HepG2 (cell line): ENCODE results near the gene CCDC9B. TPM values are rescaled to one million over a fixed set of nuclear protein-coding genes. Genes with fewer than 3 reads are reported as not detected.

Experiments
- ARHGAP35 ChIP-seq: sonication (generic); formaldehyde crosslinking; IDR thresholded peaks from 2 replicates; pipeline ENCODE4 v1.9.0; 2022; ENCODE audit warnings: mild to moderate bottlenecking, inconsistent platforms, moderate library complexity, missing genetic modification reagents, borderline replicate concordance
- ARNT ChIP-seq: fragments of 450-650 bp; IDR thresholded peaks from 2 replicates; pipeline ENCODE4 v1.6.1; 2017
- HNF1A ChIP-seq, 2 experiments: sonication (generic) in 1 of 2; formaldehyde crosslinking in 1 of 2; IDR thresholded peaks; 2 replicates each; pipeline versions ENCODE4 v1.4.0 to v1.6.1; 2016 to 2020; ENCODE audit warnings: borderline replicate concordance in 1 of 2, low read depth in 1 of 2, mild to moderate bottlenecking in 1 of 2, missing genetic modification reagents in 1 of 2
- HNRNPK ChIP-seq: fragments of 200-400 bp; formaldehyde crosslinking; IDR thresholded peaks from 2 replicates; pipeline ENCODE4 v1.6.1; 2018; ENCODE audit warnings: low read length, low read depth, moderate library complexity, mild to moderate bottlenecking; ENCODE audit not compliant: poor library complexity, severe bottlenecking
- NFKBIZ ChIP-seq: IDR thresholded peaks from 2 replicates; pipeline ENCODE4 v1.6.1; 2018; ENCODE audit warnings: missing genetic modification reagents, missing compliant biosample characterization
- NFYB ChIP-seq: sonication (generic); formaldehyde crosslinking; IDR thresholded peaks from 2 replicates; pipeline ENCODE4 v1.4.0; 2020; ENCODE audit warnings: missing genetic modification reagents
- PREB ChIP-seq: sonication (generic); formaldehyde crosslinking; IDR thresholded peaks from 2 replicates; pipeline ENCODE4 v1.4.0; 2020; ENCODE audit warnings: missing genetic modification reagents
- YY1 ChIP-seq: IDR thresholded peaks from 2 replicates; pipeline ENCODE4 v1.6.1; 2011; ENCODE audit warnings: low read length, low read depth, moderate library complexity, mild to moderate bottlenecking; ENCODE audit not compliant: insufficient read depth, insufficient replicate concordance
- ZNF496 ChIP-seq: sonication (generic); formaldehyde crosslinking; IDR thresholded peaks from 2 replicates; pipeline ENCODE4 v1.8.1; 2023; ENCODE audit warnings: mild to moderate bottlenecking, moderate library complexity, missing genetic modification reagents; ENCODE audit not compliant: insufficient replicate concordance
- ZNF660 ChIP-seq: sonication (generic); formaldehyde crosslinking; IDR thresholded peaks from 2 replicates; pipeline ENCODE4 v1.5.1; 2020; ENCODE audit warnings: mild to moderate bottlenecking, low read depth, missing genetic modification reagents, borderline replicate concordance
- ZNF770 ChIP-seq: sonication (generic); formaldehyde crosslinking; IDR thresholded peaks from 2 replicates; pipeline ENCODE4 v1.5.0; 2020; ENCODE audit warnings: mild to moderate bottlenecking, missing genetic modification reagents
- ZNF777 ChIP-seq: sonication (generic); formaldehyde crosslinking; IDR thresholded peaks from 2 replicates; pipeline ENCODE4 v1.4.0; 2020; ENCODE audit warnings: missing genetic modification reagents
- ZNF781 ChIP-seq: sonication (generic); formaldehyde crosslinking; IDR thresholded peaks from 2 replicates; pipeline ENCODE4 v1.5.1; 2020; ENCODE audit warnings: borderline replicate concordance, mild to moderate bottlenecking, missing genetic modification reagents; ENCODE audit errors: not compliant biosample characterization
- ZSCAN12 ChIP-seq: sonication (generic); formaldehyde crosslinking; IDR thresholded peaks from 2 replicates; pipeline ENCODE4 v1.9.0; 2021; ENCODE audit warnings: mild to moderate bottlenecking, missing genetic modification reagents
- polyA plus RNA-seq, 8 experiments: library from polyadenylated mRNA; depleted of rRNA in 3 of 8; stranded (reverse) in 7 of 8; unstranded in 1 of 8; fragments of >200 nt; fragmentation: Illumina TruSeq in 4 of 8; extraction: Trizol in 4 of 8; gene quantifications; 2 replicates each; pipeline versions ENCODE4 v1.2.1 to v1.2.3, GENCODE V29; 2011 to 2016; ENCODE audit warnings: low read depth in 4 of 8, missing spikeins in 1 of 8, mixed read lengths in 1 of 8; ENCODE audit not compliant: insufficient read depth in 1 of 8
- total RNA-seq, 5 experiments: library from RNA; depleted of rRNA; stranded (reverse); fragments of >200 nt; fragmentation: Illumina TruSeq; extraction: Trizol; gene quantifications; 2 replicates each; pipeline ENCODE4 v1.2.3, GENCODE V29; 2016; ENCODE audit warnings: low read depth in 1 of 5
- TF ChIP-seq, protein P1 (sequence below): sonication (generic); formaldehyde crosslinking; conservative IDR thresholded peaks from 2 replicates; pipeline ENCODE4 v1.4.0; 2020; ENCODE audit warnings: missing genetic modification reagents

Gene CCDC9B
- total and polyA plus RNA-seq, 2 of the 13 experiments (the other 11 are each of a cell fraction or from before 2014, with no cell fraction given) = 0.98 to 1.6 TPM

DNA sequence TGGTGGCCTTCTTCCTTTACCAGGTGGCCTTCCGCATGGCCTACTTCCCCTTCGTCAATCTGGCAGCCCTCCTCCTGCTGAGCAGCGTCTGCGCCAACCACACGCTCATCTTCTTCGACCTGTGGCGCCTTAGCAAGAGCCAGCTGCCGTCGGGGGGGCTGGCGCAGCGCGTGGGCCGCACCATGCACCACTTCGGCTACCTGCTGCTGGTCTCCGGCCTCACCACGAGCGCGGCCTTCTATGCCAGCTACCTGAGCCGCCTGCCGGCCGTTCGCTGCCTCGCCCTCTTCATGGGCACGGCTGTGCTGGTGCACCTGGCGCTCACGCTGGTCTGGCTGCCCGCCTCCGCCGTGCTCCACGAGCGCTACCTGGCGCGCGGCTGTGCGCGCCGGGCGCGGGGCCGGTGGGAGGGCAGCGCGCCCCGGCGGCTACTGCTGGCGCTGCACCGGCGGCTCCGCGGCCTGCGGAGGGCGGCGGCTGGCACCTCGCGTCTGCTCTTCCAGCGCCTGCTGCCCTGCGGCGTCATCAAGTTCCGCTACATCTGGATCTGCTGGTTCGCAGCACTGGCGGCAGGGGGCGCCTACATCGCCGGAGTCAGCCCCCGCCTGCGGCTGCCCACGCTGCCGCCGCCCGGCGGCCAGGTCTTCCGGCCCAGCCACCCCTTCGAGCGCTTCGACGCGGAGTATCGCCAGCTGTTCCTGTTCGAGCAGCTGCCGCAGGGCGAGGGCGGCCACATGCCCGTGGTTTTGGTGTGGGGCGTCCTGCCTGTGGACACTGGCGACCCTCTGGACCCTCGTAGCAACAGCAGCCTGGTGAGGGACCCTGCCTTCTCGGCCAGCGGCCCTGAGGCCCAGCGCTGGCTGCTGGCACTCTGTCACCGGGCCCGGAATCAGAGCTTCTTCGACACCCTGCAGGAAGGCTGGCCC is 27.2 kb upstream of the CCDC9B start (continued):
- peak; percentile 43; the same call in 1 of the 2 replicates for TF ChIP-seq ZNF770 (CRISPR knock-in tag)
- peak; percentile 92 for TF ChIP-seq ZNF777
- no peak for TF ChIP-seq ZNF660 (CRISPR knock-in tag)
- peak; percentile 97 for TF ChIP-seq ZSCAN12
- no peak for TF ChIP-seq ARNT
- TF ChIP-seq PREB (CRISPR knock-in tag) = 0 out of 2 replicates have a peak, but pooled peaks have one; percentile 66
- TF ChIP-seq NFYB (CRISPR knock-in tag) = no peak
- TF ChIP-seq ARHGAP35 (CRISPR knock-in tag) = peak; percentile 95
- TF ChIP-seq ZNF496 (CRISPR knock-in tag) = peak; percentile 45
- TF ChIP-seq, protein P1, sequence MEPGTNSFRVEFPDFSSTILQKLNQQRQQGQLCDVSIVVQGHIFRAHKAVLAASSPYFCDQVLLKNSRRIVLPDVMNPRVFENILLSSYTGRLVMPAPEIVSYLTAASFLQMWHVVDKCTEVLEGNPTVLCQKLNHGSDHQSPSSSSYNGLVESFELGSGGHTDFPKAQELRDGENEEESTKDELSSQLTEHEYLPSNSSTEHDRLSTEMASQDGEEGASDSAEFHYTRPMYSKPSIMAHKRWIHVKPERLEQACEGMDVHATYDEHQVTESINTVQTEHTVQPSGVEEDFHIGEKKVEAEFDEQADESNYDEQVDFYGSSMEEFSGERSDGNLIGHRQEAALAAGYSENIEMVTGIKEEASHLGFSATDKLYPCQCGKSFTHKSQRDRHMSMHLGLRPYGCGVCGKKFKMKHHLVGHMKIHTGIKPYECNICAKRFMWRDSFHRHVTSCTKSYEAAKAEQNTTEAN = peak; percentile 95
- TF ChIP-seq HNRNPK = no peak
- peak; percentile 89; the same call in 1 of the 2 replicates for TF ChIP-seq NFKBIZ (CRISPR knock-in tag)
- TF ChIP-seq HNF1A (IDR thresholded peaks at IDR 0.05; ENCODE audit: low read depth) = no peak
- peak; percentile 70; the same call in 1 of the 2 replicates for TF ChIP-seq HNF1A (CRISPR knock-in tag; IDR thresholded peaks at IDR 0.05; ENCODE audit: borderline replicate concordance)
- peak; percentile 67 for TF ChIP-seq YY1
- TF ChIP-seq ZNF781 = peak; percentile 87
